ENCODE data around the gene CLCF1. TPM values are rescaled to one million over a fixed set of nuclear protein-coding genes. Genes with fewer than 3 reads are reported as not detected.

The CLCF1 gene
- total and polyA plus RNA-seq, 2 of the 13 experiments (the other 11 are each of a cell fraction or from before 2014, with no cell fraction given), result 0.49 to 0.78 TPM

DNA sequence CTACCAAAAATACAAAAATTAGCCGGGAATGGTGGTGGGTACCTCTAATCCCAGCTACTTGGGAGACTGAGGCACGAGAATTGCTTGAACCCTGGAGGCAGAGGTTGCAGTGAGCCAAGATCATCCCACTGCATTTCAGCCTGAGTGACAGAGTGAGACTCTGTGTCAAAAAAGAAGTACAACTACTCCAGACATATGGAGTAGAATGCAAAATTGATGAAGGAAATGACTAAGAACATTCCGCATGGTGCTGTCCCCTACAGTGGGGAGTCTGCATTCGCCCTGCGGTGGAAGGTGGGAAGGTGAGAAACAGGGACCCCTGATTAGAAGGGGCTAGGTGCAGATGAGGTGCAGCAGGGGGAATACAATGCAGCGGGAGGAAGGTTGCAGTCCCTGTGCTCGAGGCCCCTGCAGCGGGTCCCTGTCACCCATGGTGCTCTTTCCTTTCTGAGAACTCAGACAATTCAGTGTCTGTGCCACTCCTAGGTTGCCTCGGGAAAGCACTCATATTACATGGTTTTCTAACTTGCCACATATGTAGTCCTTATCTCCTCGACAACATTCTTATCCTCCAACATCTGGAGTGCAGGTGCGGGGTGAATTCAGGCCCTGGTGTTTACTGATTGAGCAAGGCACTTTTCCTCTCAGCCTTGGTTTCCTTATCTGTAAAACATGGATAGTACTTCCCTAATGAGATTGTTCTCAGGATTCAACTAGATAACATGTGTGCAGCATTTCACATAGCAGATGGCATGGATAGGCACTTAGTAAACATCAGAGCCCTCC is 25.2 kb downstream of the CLCF1 start:
- FAIRE-seq (no peak), DNase-seq (ENCODE audit: low spot score) (no peak), ATAC-seq (no peak)
- H3K27me3 ChIP-seq (ENCODE audit: control insufficient read depth in 1 of 2, insufficient read depth in 2 of 2, low read length in 2 of 2), result no peaks in the 10 kb centered on the region
- no peaks in the 10 kb centered on the region for H3K79me2 ChIP-seq (ENCODE audit: insufficient read depth, low read length)
- peaks cover 24% of the 10 kb centered on the region for H3K4me1 ChIP-seq (ENCODE audit: insufficient read depth, low read length)
- no peak overlapping the region for H3K4me2 ChIP-seq (ENCODE audit: low read depth, low read length)
- no peaks in the 10 kb centered on the region for H4K20me1 ChIP-seq (ENCODE audit: insufficient read depth, low read length)
- no peaks in the 10 kb centered on the region for H3K36me3 ChIP-seq (replicated peaks in 1 of 2; ENCODE audit: control insufficient read depth in 1 of 2, insufficient read depth in 2 of 2, low read length in 2 of 2)
- no peak for TF ChIP-seq HOXA9 (CRISPR knock-in tag; IDR thresholded peaks at IDR 0.05; ENCODE audit: borderline replicate concordance)
- no peak for TF ChIP-seq ZBTB26 (CRISPR knock-in tag; IDR thresholded peaks at IDR 0.05; ENCODE audit: borderline replicate concordance)
- TF ChIP-seq BORCS8-MEF2B (CRISPR knock-in tag; IDR thresholded peaks at IDR 0.05), result no peak
- TF ChIP-seq CC2D1A (CRISPR knock-in tag; IDR thresholded peaks at IDR 0.05), result no peak
- TF ChIP-seq ZNF670 (CRISPR knock-in tag; IDR thresholded peaks at IDR 0.05; ENCODE audit: borderline replicate concordance), result no peak
- 56% methylated on average over 11 of the region's 11 CpGs for WGBS (ENCODE audit: low lambda C conversion rate)
- no peaks in the 10 kb centered on the region for H3K9me3 ChIP-seq (ENCODE audit: low read length)
- POLR2A ChIA-PET, result no interaction called here
- in situ Hi-C loops (cut with HindIII; ENCODE audit: extremely low pct_ligation_motif_present, low pct_unique_long_range_greater_than_20kb), result no loop called here
- no peak overlapping the region for H3K9ac ChIP-seq (ENCODE audit: insufficient read depth, low read depth, low read length)
- intact Hi-C loops (cut with micrococcal nuclease; ENCODE audit: unreplicated experiment), result no loop called here
- BruUV-seq (replicated peaks), result no TSS peak
- H3K27ac ChIP-seq (ENCODE audit: extremely low read length, insufficient read depth, low read length), result no peak overlapping the region
- H2AFZ ChIP-seq (ENCODE audit: low read length), result no peak overlapping the region
- CTCF ChIA-PET (ENCODE audit: low intra/inter-chr PET ratio, low total read pairs), result no interaction called here
- no peak overlapping the region for H3K4me3 ChIP-seq (replicated peaks in 1 of 3; ENCODE audit: insufficient read depth in 1 of 3, low read depth in 2 of 3, low read length in 3 of 3)

All from HepG2 (cell line).